Small intestine (tissue), 16 donors: ENCODE measurements around the gene RAB11A. TPM values are rescaled to one million over a fixed set of nuclear protein-coding genes. Genes with fewer than 3 reads are reported as not detected.
A peak's percentile ranks its signal among the peaks of the same experiment; 100 is the strongest.

Experiments used
- DNase-seq, 2 donors: peaks; one replicate each; pipeline versions ENCODE4 v3.0.0 to v3.0.0-alpha.2; 2013
- FAIRE-seq: peaks from 2 replicates; lab custom pipeline; 2012; peaks lifted over from hg19 to GRCh38; lab: Jason Lieb, UNC
- H3K27ac ChIP-seq, 3 donors: one replicate each; pipeline ENCODE4 v1.5.1; 2013; ENCODE audit warnings: low read length in 2 of 3, mild to moderate bottlenecking in 2 of 3, control low read depth in 1 of 3, inconsistent platforms in 1 of 3, low read depth in 1 of 3, moderate library complexity in 1 of 3
- H3K27me3 ChIP-seq, 3 donors: one replicate each; pipeline ENCODE4 v1.6.1; 2013; ENCODE audit warnings: low read length in 3 of 3, inconsistent platforms in 1 of 3; ENCODE audit not compliant: control insufficient read depth in 3 of 3, insufficient read depth in 3 of 3
- H3K36me3 ChIP-seq, 3 donors: one replicate each; pipeline ENCODE4 v1.6.1; 2013; ENCODE audit warnings: low read length in 3 of 3, inconsistent platforms in 1 of 3, low read depth in 1 of 3, mild to moderate bottlenecking in 1 of 3, moderate library complexity in 1 of 3; ENCODE audit not compliant: control insufficient read depth in 3 of 3, insufficient read depth in 2 of 3
- H3K4me1 ChIP-seq, 3 donors: one replicate each; pipeline ENCODE4 v1.6.1; 2013; ENCODE audit warnings: low read length in 2 of 3, inconsistent platforms in 1 of 3, low read depth in 1 of 3, mild to moderate bottlenecking in 1 of 3, moderate library complexity in 1 of 3; ENCODE audit not compliant: control insufficient read depth in 3 of 3, insufficient read depth in 2 of 3
- H3K4me3 ChIP-seq, 3 donors: one replicate each; pipeline ENCODE4 v1.5.1; 2013; ENCODE audit warnings: low read length in 3 of 3, control low read depth in 1 of 3, inconsistent platforms in 1 of 3, low read depth in 1 of 3, mild to moderate bottlenecking in 1 of 3, moderate library complexity in 1 of 3
- H3K9me3 ChIP-seq, 2 donors: one replicate each; pipeline ENCODE4 v1.6.1; 2013; ENCODE audit warnings: low read depth in 1 of 2, low read length in 1 of 2; ENCODE audit not compliant: control insufficient read depth in 2 of 2, insufficient read depth in 1 of 2
- WGBS, 3 donors: extraction: QIAGEN DNeasy Blood & Tissue Kit; methylation state at CpG; one replicate each; pipeline ENCODE4 v1.1.7; 2013; 5-methylcytosine and 5-hydroxymethylcytosine counted together
- long read RNA-seq, 10 donors: transcript quantifications; one replicate each; lab custom pipeline, GENCODE V29; 2026
- polyA plus RNA-seq, 4 donors: library from polyadenylated mRNA; stranded (reverse) in 3 of 4; unstranded in 1 of 4; fragments of 200-250 nt in 3 of 4; fragments of 120-200 nt in 1 of 4; gene quantifications; one replicate each; pipeline versions ENCODE4 v1.2.1 to v1.2.3, GENCODE V29; 2013
- donor health status: healthy with polysubstance abuse.
- donor health status: control.
- donor health status: control.
- donor health status: Bipolar disorder and iron deficiency.
- donor health status: healthy.

Gene RAB11A
- 100 to 1,000 TPM; 193 to 293 (median 222) TPM for polyA plus RNA-seq
- long read RNA-seq, donor 1 = 0 reads
- long read RNA-seq, donor 2, full-length matches to known transcripts = 44 of 51 reads
- long read RNA-seq, donor 2, partial matches to known transcripts = 0 of 51 reads
- long read RNA-seq, donor 2, other reads (novel, unspliced or antisense) = 7 of 51 reads
- long read RNA-seq, donor 3, full-length matches to known transcripts = 40 of 59 reads
- long read RNA-seq, donor 3, partial matches to known transcripts = 7 of 59 reads
- long read RNA-seq, donor 3, other reads (novel, unspliced or antisense) = 12 of 59 reads
- long read RNA-seq, donor 4, full-length matches to known transcripts = 4 of 4 reads
- long read RNA-seq, donor 4, partial matches to known transcripts = 0 of 4 reads
- long read RNA-seq, donor 4, other reads (novel, unspliced or antisense) = 0 of 4 reads
- long read RNA-seq, donor 5, full-length matches to known transcripts = 13 of 13 reads
- long read RNA-seq, donor 5, partial matches to known transcripts = 0 of 13 reads
- long read RNA-seq, donor 5, other reads (novel, unspliced or antisense) = 0 of 13 reads
- long read RNA-seq, donor 6, full-length matches to known transcripts = 62 of 76 reads
- long read RNA-seq, donor 6, partial matches to known transcripts = 0 of 76 reads
- long read RNA-seq, donor 6, other reads (novel, unspliced or antisense) = 14 of 76 reads
- long read RNA-seq, donor 7, full-length matches to known transcripts = 97 of 122 reads
- long read RNA-seq, donor 7, partial matches to known transcripts = 12 of 122 reads
- long read RNA-seq, donor 7, other reads (novel, unspliced or antisense) = 13 of 122 reads
- long read RNA-seq, donor 8, full-length matches to known transcripts = 8 of 8 reads
- long read RNA-seq, donor 8, partial matches to known transcripts = 0 of 8 reads
- long read RNA-seq, donor 8, other reads (novel, unspliced or antisense) = 0 of 8 reads
- long read RNA-seq, donor 9, full-length matches to known transcripts = 16 of 16 reads
- long read RNA-seq, donor 9, partial matches to known transcripts = 0 of 16 reads
- long read RNA-seq, donor 9, other reads (novel, unspliced or antisense) = 0 of 16 reads
- long read RNA-seq, donor 10, full-length matches to known transcripts = 73 of 111 reads
- long read RNA-seq, donor 10, partial matches to known transcripts = 14 of 111 reads
- long read RNA-seq, donor 10, other reads (novel, unspliced or antisense) = 24 of 111 reads

- Histone ChIP-seq H3K27me3 (no peaks in the 10 kb centered on the region), H3K9me3 (no peaks in the 10 kb centered on the region), H3K4me1 (peaks cover 0 to 9% (median 8%) of the 10 kb centered on the region in 3 donors), H3K4me3 (peak within 1 kb of the TSS; percentile 85 to 90 (median 86)), H3K36me3 (peaks cover 0 to 6% (median 0%) of the 10 kb centered on the region in 3 donors), H3K27ac (peak within 1 kb of the TSS; percentile 85 to 98 (median 86))
- WGBS, 3 donors = 0% methylated on average over 62 of the region's 62 CpGs
- peak; percentile 96 to 98 for DNase-seq
- FAIRE-seq = no peak
These were observed at the start of gene RAB11A for GRCh38 chr15:65869126-65869953. TSS of gene RAB11A (plus strand) at chr15:65869491. CDS start at chr15:65869586, 95 bp downstream.

GRCh38 chr15:65819563-65819960 is 49.7 kb upstream of the RAB11A start:
- Histone ChIP-seq H3K4me3 (no peak overlapping the region), H3K27me3 (no peaks in the 10 kb centered on the region), H3K27ac (peak overlapping the region in 2 of 3 donors; percentile 79 to 83), H3K9me3 (no peaks in the 10 kb centered on the region), H3K36me3 (no peaks in the 10 kb centered on the region), H3K4me1 (peaks cover 0 to 12% (median 2%) of the 10 kb centered on the region in 3 donors)
- peak in 1 of 2 donors; percentile 81 for DNase-seq
- WGBS, 3 donors = 79 to 90% (median 86%) methylated on average over 3 of the region's 3 CpGs
- FAIRE-seq = no peak

- no peaks in the 10 kb centered on the region for H3K27me3 ChIP-seq
- no peaks in the 10 kb centered on the region for H3K36me3 ChIP-seq
- no peak for FAIRE-seq
- H3K4me1 ChIP-seq = peaks cover 0 to 12% (median 2%) of the 10 kb centered on the region in 3 donors
- no peak for DNase-seq
- H3K9me3 ChIP-seq = no peaks in the 10 kb centered on the region
- H3K27ac ChIP-seq = no peak overlapping the region
- no peak overlapping the region for H3K4me3 ChIP-seq
These were observed 48.2 kb upstream of the RAB11A start for GRCh38 chr15:65821070-65821469.

- WGBS, 3 donors = 68 to 96% (median 93%) methylated on average over 3 of the region's 3 CpGs
- Histone ChIP-seq H3K27me3 (no peaks in the 10 kb centered on the region), H3K4me3 (no peak overlapping the region), H3K4me1 (peaks cover 2 to 12% (median 3%) of the 10 kb centered on the region in 3 donors), H3K9me3 (no peaks in the 10 kb centered on the region), H3K27ac (no peak overlapping the region), H3K36me3 (no peaks in the 10 kb centered on the region)
- no peak for DNase-seq
- FAIRE-seq = no peak
These were observed 47.0 kb upstream of the RAB11A start for GRCh38 chr15:65822316-65822715.

- Histone ChIP-seq H3K36me3 (no peaks in the 10 kb centered on the region), H3K4me1 (peaks cover 0 to 13% (median 6%) of the 10 kb centered on the region in 3 donors), H3K27me3 (no peaks in the 10 kb centered on the region), H3K4me3 (no peak overlapping the region), H3K9me3 (no peaks in the 10 kb centered on the region), H3K27ac (no peak overlapping the region)
- 58 to 72% (median 66%) methylated on average over 7 of the region's 7 CpGs for WGBS, 3 donors
- peak; percentile 72 to 84 for DNase-seq
- no peak for FAIRE-seq
These were observed 45.1 kb upstream of the RAB11A start for GRCh38 chr15:65824031-65824743.

- Histone ChIP-seq H3K4me3 (no peak overlapping the region), H3K4me1 (peaks cover 0 to 12% (median 6%) of the 10 kb centered on the region in 3 donors), H3K36me3 (no peaks in the 10 kb centered on the region), H3K9me3 (no peaks in the 10 kb centered on the region), H3K27me3 (no peaks in the 10 kb centered on the region), H3K27ac (no peak overlapping the region)
- FAIRE-seq (no peak), DNase-seq (no peak)
- WGBS, 3 donors = 17 to 57% (median 41%) methylated on average over 5 of the region's 5 CpGs
These were observed 44.2 kb upstream of the RAB11A start for GRCh38 chr15:65824941-65825544.

GRCh38 chr15:65827065-65827464 is 42.2 kb upstream of the RAB11A start:
- DNase-seq (no peak), FAIRE-seq (no peak)
- no peak overlapping the region for H3K4me3 ChIP-seq
- no peaks in the 10 kb centered on the region for H3K36me3 ChIP-seq
- no peaks in the 10 kb centered on the region for H3K9me3 ChIP-seq
- H3K4me1 ChIP-seq = peaks cover 0 to 16% (median 9%) of the 10 kb centered on the region in 3 donors
- no peaks in the 10 kb centered on the region for H3K27me3 ChIP-seq
- peak overlapping the region in 1 of 3 donors; percentile 44 for H3K27ac ChIP-seq
- WGBS, 3 donors = 65 to 82% (median 75%) methylated on average over 3 of the region's 3 CpGs
